SK-N-SH (cell line): Measurements from ENCODE around the gene MPP4. TPM values are rescaled to one million over a fixed set of nuclear protein-coding genes. Genes with fewer than 3 reads are reported as not detected.

Experiments
- CTCF ChIA-PET: fragments of 300-600, 350-600 bp; formaldehyde crosslinking; extraction: SDS; loops from one replicate; lab custom pipeline; 2021; lab: Yijun Ruan, JAX
- POLR2A ChIA-PET: fragments of 350-600 bp; sonication (Branson Sonifier 250); formaldehyde crosslinking; extraction: SDS; loops from one replicate; lab custom pipeline; 2020; ENCODE audit warnings: antibody characterized with exemption, inconsistent platforms; lab: Yijun Ruan, JAX
- DNase-seq: peaks from one replicate; pipeline ENCODE4 v3.0.0; 2012
- H2AFZ ChIP-seq: fragments of 200-600 bp; sonication (generic); 2 replicates; pipeline ENCODE4 v1.8.1; 2016; ENCODE audit warnings: antibody characterized with exemption, mild to moderate bottlenecking, low read depth
- H3F3A ChIP-seq: fragments of 200-600 bp; sonication (generic); replicated peaks from 2 replicates; pipeline ENCODE3; 2016; ENCODE audit warnings: antibody characterized with exemption, mild to moderate bottlenecking; ENCODE audit not compliant: insufficient read depth
- H3K27ac ChIP-seq, 2 experiments: fragments of 200-500 bp in 1 of 2; fragments of 200-600 bp in 1 of 2; sonication (Bioruptor generic) in 1 of 2; sonication (generic), shearing (Covaris generic) in 1 of 2; 2 replicates each; pipeline versions ENCODE4 v1.5.1 to v1.6.1; 2014 to 2016; ENCODE audit warnings: low read depth in 2 of 2, inconsistent platforms in 1 of 2, low read length in 1 of 2, mild to moderate bottlenecking in 1 of 2, mixed read lengths in 1 of 2
- H3K27me3 ChIP-seq: fragments of 200-600 bp; sonication (generic), shearing (Covaris generic); 2 replicates; pipeline ENCODE4 v1.6.1; 2016; ENCODE audit warnings: mixed run types; ENCODE audit not compliant: insufficient read depth
- H3K36me3 ChIP-seq, 2 experiments: fragments of 200-500 bp in 1 of 2; fragments of 200-600 bp in 1 of 2; sonication (Bioruptor generic) in 1 of 2; sonication (generic) in 1 of 2; replicated peaks in 1 of 2; 2 replicates each; pipeline versions ENCODE3 to v1.5.1; 2014 to 2016; ENCODE audit warnings: low read length in 1 of 2, mild to moderate bottlenecking in 1 of 2; ENCODE audit not compliant: insufficient read depth in 2 of 2, control insufficient read depth in 1 of 2
- H3K4me1 ChIP-seq, 2 experiments: fragments of 200-500 bp in 1 of 2; fragments of 200-600 bp in 1 of 2; sonication (Bioruptor generic) in 1 of 2; sonication (generic), shearing (Covaris generic) in 1 of 2; 2 replicates each; pipeline versions ENCODE4 v1.5.1 to v1.6.1; 2014 to 2016; ENCODE audit warnings: low read depth in 1 of 2, low read length in 1 of 2, mixed run types in 1 of 2; ENCODE audit not compliant: insufficient read depth in 2 of 2, control insufficient read depth in 1 of 2
- H3K4me2 ChIP-seq: fragments of 200-600 bp; sonication (generic), shearing (Covaris generic); 2 replicates; pipeline ENCODE4 v1.6.1; 2017; ENCODE audit warnings: mixed run types
- H3K4me3 ChIP-seq, 2 experiments: fragments of 200-500 bp in 1 of 2; fragments of 200-600 bp in 1 of 2; sonication (Bioruptor generic) in 1 of 2; sonication (generic), shearing (Covaris generic) in 1 of 2; 2 replicates each; pipeline versions ENCODE4 v1.5.1 to v1.8.1; 2014 to 2016; ENCODE audit warnings: low read depth in 2 of 2, inconsistent platforms in 1 of 2, low read length in 1 of 2, mild to moderate bottlenecking in 1 of 2, mixed read lengths in 1 of 2, moderate library complexity in 1 of 2
- H3K79me2 ChIP-seq: fragments of 200-600 bp; sonication (generic); 2 replicates; pipeline ENCODE4 v1.8.1; 2017; ENCODE audit warnings: mild to moderate bottlenecking; ENCODE audit not compliant: insufficient read depth
- H3K9ac ChIP-seq: fragments of 200-600 bp; sonication (generic); 2 replicates; pipeline ENCODE4 v1.6.1; 2017; ENCODE audit warnings: mixed run types
- H3K9me2 ChIP-seq: fragments of 200-600 bp; sonication (generic); 2 replicates; pipeline ENCODE4 v1.6.1; 2017; ENCODE audit warnings: mixed run types
- H3K9me3 ChIP-seq: fragments of 200-600 bp; sonication (generic); 2 replicates; pipeline ENCODE4 v1.6.1; 2017; ENCODE audit warnings: mixed run types, mild to moderate bottlenecking, moderate library complexity
- H4K20me1 ChIP-seq: fragments of 200-600 bp; sonication (generic); 2 replicates; pipeline ENCODE4 v1.6.1; 2017; ENCODE audit warnings: mild to moderate bottlenecking, mixed run types; ENCODE audit not compliant: insufficient read depth
- CHD2 ChIP-seq: fragments of 150-350 bp; IDR thresholded peaks from 2 replicates; pipeline ENCODE4 v1.6.1; 2018; ENCODE audit warnings: low read length; ENCODE audit not compliant: partially characterized antibody
- ELF1 ChIP-seq: IDR thresholded peaks from 2 replicates; pipeline ENCODE4 v1.4.0; 2012
- EP300 ChIP-seq, 2 experiments: IDR thresholded peaks; 2 replicates each; pipeline versions ENCODE4 v1.4.0 to v1.6.1; 2012; ENCODE audit warnings: borderline replicate concordance in 1 of 2, low read depth in 1 of 2, low read length in 1 of 2
- EZH2phosphoT487 ChIP-seq: fragments of 200-600 bp; sonication (generic); IDR thresholded peaks from 2 replicates; pipeline ENCODE4 v1.6.1; 2017; ENCODE audit warnings: low read depth, mixed run types, mild to moderate bottlenecking, antibody characterized with exemption, moderate library complexity, borderline replicate concordance
- FOSL2 ChIP-seq: IDR thresholded peaks from 2 replicates; pipeline ENCODE4 v1.4.0; 2012; ENCODE audit warnings: low read depth, mild to moderate bottlenecking, moderate library complexity, borderline replicate concordance
- FOXJ3 ChIP-seq: sonication (generic); formaldehyde crosslinking; IDR thresholded peaks from 2 replicates; pipeline ENCODE4 v1.5.1; 2020; ENCODE audit warnings: mild to moderate bottlenecking, missing genetic modification reagents
- GABPA ChIP-seq: IDR thresholded peaks from 2 replicates; pipeline ENCODE4 v1.4.0; 2012; ENCODE audit warnings: low read depth, mild to moderate bottlenecking
- NFIC ChIP-seq: IDR thresholded peaks from 2 replicates; pipeline ENCODE4 v1.4.0; 2012; ENCODE audit warnings: borderline replicate concordance
- NRF1 ChIP-seq: IDR thresholded peaks from 2 replicates; pipeline ENCODE4 v1.6.1; 2012; ENCODE audit warnings: low read depth, mild to moderate bottlenecking, low read length
- RXRA ChIP-seq: IDR thresholded peaks from 2 replicates; pipeline ENCODE4 v1.4.0; 2012; ENCODE audit warnings: low read depth, mild to moderate bottlenecking, borderline replicate concordance
- SIN3A ChIP-seq: IDR thresholded peaks from 2 replicates; pipeline ENCODE4 v1.6.1; 2012; ENCODE audit warnings: low read depth, mild to moderate bottlenecking, low read length, moderate library complexity, borderline replicate concordance
- SMC3 ChIP-seq: IDR thresholded peaks from 2 replicates; pipeline ENCODE4 v1.6.1; 2012; ENCODE audit warnings: low read depth, low read length, improper control_type of control experiment
- TCF12 ChIP-seq: IDR thresholded peaks from 2 replicates; pipeline ENCODE4 v1.4.0; 2012
- WGBS: methylation state at CpG from one replicate; pipeline ENCODE4 v1.1.6; 2017; ENCODE audit warnings: low lambda C conversion rate; 5-methylcytosine and 5-hydroxymethylcytosine counted together
- polyA plus RNA-seq, 3 experiments: library from polyadenylated mRNA; depleted of rRNA; stranded (reverse); fragments of >200 nt; gene quantifications; 2 replicates each; pipeline ENCODE4 v1.2.3, GENCODE V29; 2012
- TF ChIP-seq, protein P1 (sequence below): IDR thresholded peaks from 2 replicates; pipeline ENCODE4 v1.4.0; 2012; ENCODE audit warnings: low read depth, borderline replicate concordance
- TF ChIP-seq, protein P2 (sequence below): IDR thresholded peaks from 2 replicates; pipeline ENCODE4 v1.4.0; 2012; ENCODE audit warnings: low read depth
- TF ChIP-seq, protein P3 (sequence below): fragments of 150-350 bp; IDR thresholded peaks from 2 replicates; pipeline ENCODE4 v1.6.1; 2017; ENCODE audit warnings: antibody characterized with exemption, low read length, low read depth, borderline replicate concordance
- TF ChIP-seq, protein P4 (sequence below): IDR thresholded peaks from 2 replicates; pipeline ENCODE4 v1.4.0; 2012; ENCODE audit warnings: low read depth, borderline replicate concordance

MPP4 gene
- polyA plus RNA-seq, 1 of the 3 experiments (the other 2 are of a cell fraction) = 24.4 TPM

DNA sequence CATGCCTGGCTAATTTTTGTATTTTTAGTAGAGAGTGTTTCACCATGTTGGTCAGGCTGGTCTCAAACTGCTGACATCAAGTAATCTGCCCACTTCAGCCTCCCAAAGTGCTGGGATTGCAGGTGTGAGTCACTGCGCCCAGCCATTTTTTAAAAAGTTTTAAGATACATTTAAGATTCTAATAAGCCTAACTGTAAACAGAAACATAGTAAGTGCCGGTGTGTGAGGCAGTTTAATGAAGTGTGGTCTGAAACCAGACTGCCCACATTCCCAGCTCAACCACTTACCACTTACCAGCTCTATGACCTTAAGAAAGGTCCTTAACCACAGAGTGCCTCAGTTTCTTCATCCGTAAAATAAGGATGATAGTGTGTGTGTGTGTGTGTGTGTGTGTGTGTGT, 97.5 kb downstream of the MPP4 start:
- no peak overlapping the region for H2AFZ ChIP-seq
- no peak for TF ChIP-seq SMC3
- TF ChIP-seq RXRA = no peak
- TF ChIP-seq, protein P1, sequence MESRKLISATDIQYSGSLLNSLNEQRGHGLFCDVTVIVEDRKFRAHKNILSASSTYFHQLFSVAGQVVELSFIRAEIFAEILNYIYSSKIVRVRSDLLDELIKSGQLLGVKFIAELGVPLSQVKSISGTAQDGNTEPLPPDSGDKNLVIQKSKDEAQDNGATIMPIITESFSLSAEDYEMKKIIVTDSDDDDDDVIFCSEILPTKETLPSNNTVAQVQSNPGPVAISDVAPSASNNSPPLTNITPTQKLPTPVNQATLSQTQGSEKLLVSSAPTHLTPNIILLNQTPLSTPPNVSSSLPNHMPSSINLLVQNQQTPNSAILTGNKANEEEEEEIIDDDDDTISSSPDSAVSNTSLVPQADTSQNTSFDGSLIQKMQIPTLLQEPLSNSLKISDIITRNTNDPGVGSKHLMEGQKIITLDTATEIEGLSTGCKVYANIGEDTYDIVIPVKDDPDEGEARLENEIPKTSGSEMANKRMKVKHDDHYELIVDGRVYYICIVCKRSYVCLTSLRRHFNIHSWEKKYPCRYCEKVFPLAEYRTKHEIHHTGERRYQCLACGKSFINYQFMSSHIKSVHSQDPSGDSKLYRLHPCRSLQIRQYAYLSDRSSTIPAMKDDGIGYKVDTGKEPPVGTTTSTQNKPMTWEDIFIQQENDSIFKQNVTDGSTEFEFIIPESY = no peak
- TF ChIP-seq FOXJ3 = no peak
- no peak for TF ChIP-seq FOSL2
- no peak for TF ChIP-seq TCF12
- TF ChIP-seq EZH2phosphoT487 = no peak
- TF ChIP-seq NRF1 = no peak
- TF ChIP-seq CHD2 = no peak
- no peak for TF ChIP-seq NFIC
- no peak for TF ChIP-seq EP300 (IDR thresholded peaks at IDR 0.05; ENCODE audit: borderline replicate concordance in 1 of 2, low read depth in 1 of 2, low read length in 1 of 2)
- TF ChIP-seq, protein P2, sequence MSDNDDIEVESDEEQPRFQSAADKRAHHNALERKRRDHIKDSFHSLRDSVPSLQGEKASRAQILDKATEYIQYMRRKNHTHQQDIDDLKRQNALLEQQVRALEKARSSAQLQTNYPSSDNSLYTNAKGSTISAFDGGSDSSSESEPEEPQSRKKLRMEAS = no peak
- no peak for TF ChIP-seq SIN3A
- TF ChIP-seq, all 33 proteins: peak for 0
- 95% methylated on average over 3 of the region's 3 CpGs for WGBS
- DNase-seq = no peak
- H3K36me3 ChIP-seq = no peaks in the 10 kb centered on the region
- H4K20me1 ChIP-seq = no peaks in the 10 kb centered on the region
- H3K9me3 ChIP-seq = 0 out of 2 replicates have a peak, but pooled peaks cover 6% of the 10 kb centered on the region
- H3K4me2 ChIP-seq = no peak overlapping the region
- no peaks in the 10 kb centered on the region for H3K9me2 ChIP-seq
- no peaks in the 10 kb centered on the region for H3K27me3 ChIP-seq
- no peak overlapping the region for H3K4me3 ChIP-seq
- H3K79me2 ChIP-seq = no peaks in the 10 kb centered on the region
- ChIA-PET CTCF (interaction anchor here (1.2 kb wide), 1 partner anchor 14 kb away, joined by 4 read pairs; no protein-coding TSS in a partner anchor), POLR2A (no interaction called here)
- H3K27ac ChIP-seq = no peak overlapping the region
- H3K4me1 ChIP-seq = no peaks in the 10 kb centered on the region
- H3K9ac ChIP-seq = no peak overlapping the region
- H3F3A ChIP-seq = no peaks in the 10 kb centered on the region

DNA sequence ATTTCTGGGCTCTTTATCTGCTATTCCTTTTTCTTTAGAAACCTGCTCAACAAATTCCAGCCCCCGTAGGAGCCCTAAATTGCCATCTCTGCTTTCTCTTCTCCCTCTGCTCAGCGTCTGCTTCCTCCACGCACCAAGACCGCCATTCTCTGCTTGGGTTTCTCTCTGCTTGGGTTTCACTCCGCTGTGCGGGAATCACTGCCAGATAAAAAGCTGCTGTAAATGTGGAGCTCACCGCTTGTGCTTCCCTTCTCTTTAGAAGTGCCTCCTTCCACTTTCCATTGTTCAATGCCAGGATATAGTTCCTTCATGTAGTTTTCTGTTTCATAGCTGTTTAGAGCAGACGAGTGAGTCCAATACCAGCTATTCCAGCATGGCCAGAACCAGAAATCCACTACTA, 101.0 kb downstream of the MPP4 start:
- Histone ChIP-seq H3K9me3 (0 out of 2 replicates have a peak, but pooled peaks cover 6% of the 10 kb centered on the region), H3K4me1 (no peaks in the 10 kb centered on the region), H4K20me1 (no peaks in the 10 kb centered on the region), H3K27me3 (no peaks in the 10 kb centered on the region), H3K27ac (no peak overlapping the region), H3K36me3 (no peaks in the 10 kb centered on the region), H3F3A (no peaks in the 10 kb centered on the region), H3K79me2 (no peaks in the 10 kb centered on the region), H3K9me2 (no peaks in the 10 kb centered on the region), H3K9ac (no peak overlapping the region), H3K4me2 (no peak overlapping the region), H2AFZ (no peak overlapping the region), H3K4me3 (no peak overlapping the region)
- TF ChIP-seq, protein P3, sequence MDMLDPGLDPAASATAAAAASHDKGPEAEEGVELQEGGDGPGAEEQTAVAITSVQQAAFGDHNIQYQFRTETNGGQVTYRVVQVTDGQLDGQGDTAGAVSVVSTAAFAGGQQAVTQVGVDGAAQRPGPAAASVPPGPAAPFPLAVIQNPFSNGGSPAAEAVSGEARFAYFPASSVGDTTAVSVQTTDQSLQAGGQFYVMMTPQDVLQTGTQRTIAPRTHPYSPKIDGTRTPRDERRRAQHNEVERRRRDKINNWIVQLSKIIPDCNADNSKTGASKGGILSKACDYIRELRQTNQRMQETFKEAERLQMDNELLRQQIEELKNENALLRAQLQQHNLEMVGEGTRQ = no peak
- TF ChIP-seq, protein P4, sequence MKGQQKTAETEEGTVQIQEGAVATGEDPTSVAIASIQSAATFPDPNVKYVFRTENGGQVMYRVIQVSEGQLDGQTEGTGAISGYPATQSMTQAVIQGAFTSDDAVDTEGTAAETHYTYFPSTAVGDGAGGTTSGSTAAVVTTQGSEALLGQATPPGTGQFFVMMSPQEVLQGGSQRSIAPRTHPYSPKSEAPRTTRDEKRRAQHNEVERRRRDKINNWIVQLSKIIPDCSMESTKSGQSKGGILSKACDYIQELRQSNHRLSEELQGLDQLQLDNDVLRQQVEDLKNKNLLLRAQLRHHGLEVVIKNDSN = no peak
- TF ChIP-seq ELF1 (no peak), GABPA (no peak)
- ChIA-PET POLR2A (no interaction called here), CTCF (no interaction called here)
- DNase-seq = no peak
- WGBS = 68% methylated on average over 8 of the region's 8 CpGs
